HCT116 (cell line): ENCODE data around the gene COTL1. TPM values are rescaled to one million over a fixed set of nuclear protein-coding genes. Genes with fewer than 3 reads are reported as not detected.
"Not testable (repeated sequence)": the region's sequence is repeated elsewhere in the genome, so short reads cannot be mapped to it uniquely, and the experiment has no call there.

Source experiments
- ATAC-seq: fragments of 200-7000 bp; cut with Tn5 transposase; 2 replicates; pipeline ENCODE4 v1.9.1; 2020; ENCODE audit warnings: mild to moderate bottlenecking, moderate library complexity
- BruUV-seq: library from RNA; stranded (reverse); fragments of 400-500 nt; replicated peaks from 2 replicates; lab custom pipeline; 2021; lab: Mats Ljungman, UMichigan
- CTCF ChIA-PET: fragments of 300-600 bp; sonication (Branson Sonifier 250); formaldehyde crosslinking; loops from one replicate; lab custom pipeline; 2021; ENCODE audit warnings: antibody characterized with exemption; lab: Charles Lee
- POLR2A ChIA-PET: fragments of 300-600, 350-600 bp; sonication (Branson Sonifier 250); formaldehyde crosslinking; loops from one replicate; lab custom pipeline; 2021; ENCODE audit warnings: antibody characterized with exemption; lab: Charles Lee
- RAD21 ChIA-PET, 2 experiments: fragments of 300-600 bp; sonication (Branson Sonifier 250); formaldehyde crosslinking; loops; one replicate each; lab custom pipeline; 2023; ENCODE audit warnings: low total read pairs in 2 of 2; ENCODE audit not compliant: uncharacterized antibody in 2 of 2, unreplicated experiment in 2 of 2, low non-redundant PET in 1 of 2; lab: Charles Lee
- DNase-seq: peaks from one replicate; pipeline ENCODE4 v3.0.0-alpha.2; 2010; ENCODE audit warnings: low read depth, low spot score
- H2AFZ ChIP-seq: fragments of 200-600 bp; shearing (Covaris generic), sonication (generic); 2 replicates; pipeline ENCODE4 v1.6.1; 2017; ENCODE audit warnings: low read depth, mixed run types, mixed read lengths, antibody characterized with exemption, low read length; ENCODE audit not compliant: poor library complexity, severe bottlenecking
- H3K27ac ChIP-seq: 2 replicates; pipeline ENCODE4 v1.5.1; 2012; ENCODE audit warnings: low read depth, low read length
- H3K27me3 ChIP-seq: fragments of 200-600 bp; sonication (generic); 2 replicates; pipeline ENCODE4 v1.6.1; 2016; ENCODE audit warnings: mixed run types, low read length, mixed read lengths; ENCODE audit not compliant: insufficient read depth
- H3K36me3 ChIP-seq, 2 experiments: fragments of 200-500 bp in 1 of 2; fragments of 200-600 bp in 1 of 2; sonication (Bioruptor generic) in 1 of 2; sonication (generic) in 1 of 2; 2 replicates each; pipeline versions ENCODE4 v1.5.1 to v1.6.1; 2014 to 2016; ENCODE audit warnings: low read length in 2 of 2, inconsistent platforms in 1 of 2, mixed read lengths in 1 of 2, mixed run types in 1 of 2; ENCODE audit not compliant: insufficient read depth in 2 of 2, control insufficient read depth in 1 of 2
- H3K4me1 ChIP-seq, 2 experiments: fragments of 200-600 bp in 1 of 2; sonication (generic) in 1 of 2; 2 replicates each; pipeline versions ENCODE4 v1.5.1 to v1.6.1; 2012 to 2017; ENCODE audit warnings: low read length in 2 of 2, inconsistent platforms in 1 of 2, mild to moderate bottlenecking in 1 of 2, mixed read lengths in 1 of 2, mixed run types in 1 of 2, moderate library complexity in 1 of 2; ENCODE audit not compliant: insufficient read depth in 2 of 2, control insufficient read depth in 1 of 2
- H3K4me2 ChIP-seq: fragments of 200-600 bp; sonication (generic); 2 replicates; pipeline ENCODE4 v1.6.1; 2017; ENCODE audit warnings: mixed run types, low read length, mixed read lengths
- H3K4me3 ChIP-seq, 2 experiments: fragments of 200-600 bp in 1 of 2; sonication (generic) in 1 of 2; replicated peaks in 1 of 2; 2 replicates each; pipeline ENCODE4 v1.5.1; 2011 to 2016; ENCODE audit warnings: low read length in 2 of 2, control low read depth in 1 of 2, low read depth in 1 of 2, mild to moderate bottlenecking in 1 of 2, mixed read lengths in 1 of 2, mixed run types in 1 of 2
- H3K79me2 ChIP-seq: fragments of 200-600 bp; sonication (generic); 2 replicates; pipeline ENCODE4 v1.6.1; 2017; ENCODE audit warnings: mild to moderate bottlenecking, mixed run types, low read length, moderate library complexity, mixed read lengths; ENCODE audit not compliant: insufficient read depth
- H3K9ac ChIP-seq: fragments of 200-600 bp; sonication (generic); 2 replicates; pipeline ENCODE4 v1.6.1; 2016; ENCODE audit warnings: low read length, mixed read lengths
- H3K9me2 ChIP-seq: fragments of 200-600 bp; sonication (generic), shearing (Covaris generic); 2 replicates; pipeline ENCODE4 v1.6.1; 2017; ENCODE audit warnings: mixed run types, mild to moderate bottlenecking, moderate library complexity; ENCODE audit not compliant: insufficient read depth
- H3K9me3 ChIP-seq, 2 experiments: fragments of 200-500 bp in 1 of 2; fragments of 200-600 bp in 1 of 2; sonication (Bioruptor generic) in 1 of 2; sonication (generic) in 1 of 2; 2 replicates each; pipeline ENCODE4 v1.6.1; 2014 to 2017; ENCODE audit warnings: low read length in 2 of 2, mixed read lengths in 2 of 2, inconsistent platforms in 1 of 2, low read depth in 1 of 2, mild to moderate bottlenecking in 1 of 2, mixed run types in 1 of 2, moderate library complexity in 1 of 2; ENCODE audit not compliant: control insufficient read depth in 1 of 2, insufficient read depth in 1 of 2
- H4K20me1 ChIP-seq: fragments of 200-600 bp; sonication (generic), shearing (Covaris generic); 2 replicates; pipeline ENCODE4 v1.6.1; 2017; ENCODE audit warnings: mixed run types, mild to moderate bottlenecking, moderate library complexity; ENCODE audit not compliant: insufficient read depth
- ATF3 ChIP-seq: IDR thresholded peaks from 2 replicates; pipeline ENCODE4 v1.6.1; 2012
- CBX3 ChIP-seq: IDR thresholded peaks from 2 replicates; pipeline ENCODE4 v1.6.1; 2012; ENCODE audit warnings: low read depth
- CTCF ChIP-seq, 3 experiments: fragments of 200-600 bp in 1 of 3; sonication (generic) in 1 of 3; IDR thresholded peaks in 2 of 3; conservative IDR thresholded peaks in 1 of 3; 2 replicates each; pipeline ENCODE4 v1.5.1; 2012 to 2017; ENCODE audit warnings: low read depth in 2 of 3, low read length in 2 of 3, antibody characterized with exemption in 1 of 3, borderline replicate concordance in 1 of 3, control low read depth in 1 of 3, mild to moderate bottlenecking in 1 of 3, mixed read lengths in 1 of 3, mixed run types in 1 of 3, moderate library complexity in 1 of 3; ENCODE audit not compliant: insufficient read depth in 1 of 3
- ELF1 ChIP-seq: IDR thresholded peaks from 2 replicates; pipeline ENCODE4 v1.6.1; 2012; ENCODE audit warnings: low read depth, borderline replicate concordance
- EZH2phosphoT487 ChIP-seq: fragments of 200-600 bp; IDR thresholded peaks from 2 replicates; pipeline ENCODE4 v1.6.1; 2018; ENCODE audit warnings: antibody characterized with exemption, borderline replicate concordance
- JUND ChIP-seq: IDR thresholded peaks from 2 replicates; pipeline ENCODE4 v1.6.1; 2012
- POLR2AphosphoS5 ChIP-seq: IDR thresholded peaks from 2 replicates; pipeline ENCODE4 v1.6.1; 2011; ENCODE audit warnings: mild to moderate bottlenecking, low read depth, low read length, moderate library complexity
- RAD21 ChIP-seq: IDR thresholded peaks from 2 replicates; pipeline ENCODE4 v1.6.1; 2012; ENCODE audit warnings: low read depth, mild to moderate bottlenecking
- REST ChIP-seq: IDR thresholded peaks from 2 replicates; pipeline ENCODE4 v1.6.1; 2012; ENCODE audit warnings: low read depth
- SIN3A ChIP-seq: IDR thresholded peaks from 2 replicates; pipeline ENCODE4 v1.6.1; 2012; ENCODE audit warnings: low read depth
- SP1 ChIP-seq: IDR thresholded peaks from 2 replicates; pipeline ENCODE4 v1.6.1; 2012; ENCODE audit warnings: low read depth
- intact Hi-C: fragments of 100-400 bp; cut with micrococcal nuclease; formaldehyde crosslinking; loops from 2 replicates; pipeline ENCODE4 v1.10.0; 2022
- total RNA-seq: library from RNA; stranded (reverse); gene quantifications from one replicate; pipeline ENCODE4 v1.2.1, GENCODE V29; 2021; ENCODE audit not compliant: unreplicated experiment

The COTL1 gene
- total RNA-seq, 1 experiment from 2014 or later: 276 TPM

GRCh38 chr16:84518804-84519341 is 99.0 kb downstream of the COTL1 start:
- Histone ChIP-seq H3K27me3 (no peaks in the 10 kb centered on the region; the same call in 1 of the 2 replicates), H3K4me3 (no peak overlapping the region), H3K36me3 (no peaks in the 10 kb centered on the region), H4K20me1 (no peaks in the 10 kb centered on the region), H3K9ac (no peak overlapping the region), H3K79me2 (no peaks in the 10 kb centered on the region), H2AFZ (no peak overlapping the region), H3K4me1 (peaks cover 0 to 17% of the 10 kb centered on the region in 2 experiments; a peak in 2 of 4 replicates), H3K9me3 (no peaks in the 10 kb centered on the region), H3K27ac (no peak overlapping the region), H3K9me2 (no peaks in the 10 kb centered on the region), H3K4me2 (no peak overlapping the region)
- RAD21 ChIA-PET: no interaction called here
- ATAC-seq (no peak), DNase-seq (no peak)
- no TSS peak for BruUV-seq
- intact Hi-C loops: no loop called here
- POLR2A ChIA-PET: interaction anchor here (0.7 kb wide), 1 partner anchor 150 kb away, joined by 3 read pairs; the partner anchor contains the start of gene ATP2C2
- TF ChIP-seq REST (no peak), ATF3 (no peak), CTCF (IDR thresholded peaks at IDR 0.05 in 2 of 3, conservative IDR thresholded peaks at IDR 0.05 in 1 of 3; ENCODE audit: borderline replicate concordance in 1 of 3, insufficient read depth in 1 of 3, low read depth in 2 of 3, low read length in 2 of 3) (no peak), EZH2phosphoT487 (no peak), RAD21 (no peak), JUND (no peak), CBX3 (no peak), SP1 (no peak), POLR2AphosphoS5 (no peak), ELF1 (no peak), SIN3A (no peak)
- CTCF ChIA-PET: interaction anchor here (3.8 kb wide), 1 partner anchor 13 kb away, joined by 24 read pairs; no protein-coding TSS in a partner anchor

GRCh38 chr16:84518220-84518619 is 99.7 kb downstream of the COTL1 start:
- H3K27me3 ChIP-seq, H3K9me3 ChIP-seq, H3K4me3 ChIP-seq, H3K36me3 ChIP-seq, H3K9ac ChIP-seq, RAD21 ChIA-PET, H3K9me2 ChIP-seq, intact Hi-C loops, BruUV-seq, H3K4me2 ChIP-seq, H3K79me2 ChIP-seq, H3K27ac ChIP-seq, DNase-seq, ATAC-seq, H4K20me1 ChIP-seq, H2AFZ ChIP-seq: not testable (repeated sequence)
- ChIA-PET POLR2A (interaction anchor here (0.7 kb wide), 1 partner anchor 150 kb away, joined by 3 read pairs; the partner anchor contains the start of gene ATP2C2), CTCF (interaction anchor here (3.8 kb wide), 1 partner anchor 12 kb away, joined by 24 read pairs; no protein-coding TSS in a partner anchor)
- H3K4me1 ChIP-seq: peaks cover 0 to 18% of the 10 kb centered on the region in 2 experiments; a peak in 2 of 4 replicates
